ENCODE results near the gene DAB2IP. TPM values are rescaled to one million over a fixed set of nuclear protein-coding genes. Genes with fewer than 3 reads are reported as not detected.
"Not testable (repeated sequence)": the region's sequence is repeated elsewhere in the genome, so short reads cannot be mapped to it uniquely, and the experiment has no call there.

The DAB2IP gene
- total RNA-seq, 1 donor from 2014 or later, result 11.9 TPM

- no peak for DNase-seq
Observed at GRCh38 chr9:121626012-121626411, 25.4 kb upstream of the DAB2IP start.

GRCh38 chr9:121627427-121627826 is 24.0 kb upstream of the DAB2IP start:
- no peak for DNase-seq

GRCh38 chr9:121628401-121628800 is 23.0 kb upstream of the DAB2IP start:
- DNase-seq, result no peak

- no peak for DNase-seq
Observed at GRCh38 chr9:121631115-121631514, 20.3 kb upstream of the DAB2IP start.

- DNase-seq, result no peak
Observed at GRCh38 chr9:121631978-121632418, 19.4 kb upstream of the DAB2IP start.

GRCh38 chr9:121633119-121633714 is 18.2 kb upstream of the DAB2IP start:
- no peak for DNase-seq

- no peak for DNase-seq
Observed at GRCh38 chr9:121633736-121634135, 17.7 kb upstream of the DAB2IP start.

GRCh38 chr9:121634329-121635261 is 16.8 kb upstream of the DAB2IP start:
- no peak for DNase-seq

GRCh38 chr9:121635300-121635876 is 16.0 kb upstream of the DAB2IP start:
- DNase-seq, result no peak

- peak; percentile 25 for DNase-seq
Observed at GRCh38 chr9:121636341-121636865, 15.0 kb upstream of the DAB2IP start.

GRCh38 chr9:121636978-121637712 is 14.3 kb upstream of the DAB2IP start:
- no peak for DNase-seq

GRCh38 chr9:121637713-121638220 is 13.7 kb upstream of the DAB2IP start:
- peak; percentile 74 for DNase-seq

GRCh38 chr9:121638399-121638798 is 13.0 kb upstream of the DAB2IP start:
- no peak for DNase-seq

GRCh38 chr9:121638901-121639592 is 12.4 kb upstream of the DAB2IP start:
- DNase-seq, result no peak

GRCh38 chr9:121639619-121640018 is 11.8 kb upstream of the DAB2IP start:
- no peak for DNase-seq

GRCh38 chr9:121640076-121640475 is 11.4 kb upstream of the DAB2IP start:
- peak; percentile 31 for DNase-seq

- DNase-seq, result no peak
Observed at GRCh38 chr9:121640491-121641223, 10.8 kb upstream of the DAB2IP start.

- DNase-seq, result no peak
Observed at GRCh38 chr9:121641224-121641611, 10.2 kb upstream of the DAB2IP start.

- DNase-seq, result no peak
Observed at GRCh38 chr9:121642758-121643157, 8.7 kb upstream of the DAB2IP start.

- no peak for DNase-seq
Observed at GRCh38 chr9:121643473-121643872, 8.0 kb upstream of the DAB2IP start.

- DNase-seq, result not testable (repeated sequence)
Observed at GRCh38 chr9:121644040-121644439, 7.4 kb upstream of the DAB2IP start.

Data from occipital lobe (tissue), 2 donors.